A673 (cell line): Measurements from ENCODE around the gene ORM2.

Experiments
- CTCF ChIP-seq: fragments of 300-800, 200-600 bp; sonication (generic); conservative IDR thresholded peaks from 2 replicates; pipeline ENCODE4 v1.5.1; 2017; ENCODE audit warnings: low read depth, mild to moderate bottlenecking, antibody characterized with exemption, low read length, moderate library complexity, mixed read lengths
- EZH2 ChIP-seq: fragments of 200-600 bp; sonication (generic); IDR thresholded peaks from 2 replicates; pipeline ENCODE4 v1.6.1; 2017; ENCODE audit warnings: borderline replicate concordance, low read depth, mild to moderate bottlenecking, mixed read lengths, antibody characterized with exemption, low read length; ENCODE audit not compliant: poor library complexity, severe bottlenecking

GRCh38 chr9:114313186-114313585 lies 16.5 kb upstream of the ORM2 start:
- TF ChIP-seq EZH2 (no peak), CTCF (no peak)
